Fibroblast of lung (primary cell): ENCODE results near the gene RYR2. TPM values are rescaled to one million over a fixed set of nuclear protein-coding genes. Genes with fewer than 3 reads are reported as not detected.
A peak's percentile ranks its signal among the peaks of the same experiment; 100 is the strongest.

Source experiments
- DNase-seq, 2 donors: peaks; one replicate each; pipeline versions ENCODE4 v3.0.0 to v3.0.0-alpha.2; 2010; ENCODE audit warnings: low read depth in 2 of 2
- H2AFZ ChIP-seq: 2 replicates; pipeline ENCODE4 v1.5.1; 2012; ENCODE audit warnings: low read length, control low read depth, inconsistent platforms
- H3K27ac ChIP-seq: 2 replicates; pipeline ENCODE4 v1.5.1; 2011; ENCODE audit warnings: low read length, control low read depth; ENCODE audit not compliant: insufficient read depth
- H3K27me3 ChIP-seq: 2 replicates; pipeline ENCODE4 v1.5.1; 2011; ENCODE audit warnings: mild to moderate bottlenecking, low read length; ENCODE audit not compliant: control insufficient read depth, insufficient read depth
- H3K36me3 ChIP-seq: 2 replicates; pipeline ENCODE4 v1.5.1; 2011; ENCODE audit warnings: low read length; ENCODE audit not compliant: control insufficient read depth, insufficient read depth
- H3K4me1 ChIP-seq: 2 replicates; pipeline ENCODE4 v1.5.1; 2011; ENCODE audit warnings: low read length; ENCODE audit not compliant: control insufficient read depth, insufficient read depth; ENCODE audit errors: extremely low read depth
- H3K4me2 ChIP-seq: 2 replicates; pipeline ENCODE4 v1.5.1; 2011; ENCODE audit warnings: low read length, control low read depth; ENCODE audit not compliant: insufficient read depth; ENCODE audit errors: extremely low read depth
- H3K4me3 ChIP-seq, 4 experiments: fragments of 200-600 bp in 1 of 4; sonication (generic) in 1 of 4; replicated peaks in 1 of 4; 2 replicates each; pipeline ENCODE4 v1.5.1; 2011 to 2016; ENCODE audit warnings: low read length in 4 of 4, low read depth in 3 of 4, mild to moderate bottlenecking in 3 of 4, control low read depth in 2 of 4, inconsistent platforms in 1 of 4, mixed read lengths in 1 of 4; ENCODE audit not compliant: insufficient read depth in 1 of 4; ENCODE audit errors: control extremely low read depth in 1 of 4
- H3K79me2 ChIP-seq: 2 replicates; pipeline ENCODE4 v1.5.1; 2012; ENCODE audit warnings: mild to moderate bottlenecking, low read length, inconsistent platforms; ENCODE audit not compliant: control insufficient read depth, insufficient read depth
- H3K9ac ChIP-seq: 2 replicates; pipeline ENCODE4 v1.5.1; 2011; ENCODE audit warnings: mild to moderate bottlenecking, low read length, control low read depth; ENCODE audit not compliant: insufficient read depth
- H3K9me3 ChIP-seq: 2 replicates; pipeline ENCODE4 v1.5.1; 2012; ENCODE audit warnings: low read depth, low read length; ENCODE audit not compliant: control insufficient read depth, insufficient read depth
- H4K20me1 ChIP-seq: 2 replicates; pipeline ENCODE4 v1.5.1; 2011; ENCODE audit warnings: low read length; ENCODE audit not compliant: control insufficient read depth, insufficient read depth; ENCODE audit errors: extremely low read depth
- CTCF ChIP-seq, 2 donors: IDR thresholded peaks in 1 of 2; conservative IDR thresholded peaks in 1 of 2; 1 replicate in 1 of 2; 2 replicates in 1 of 2; pipeline ENCODE4 v1.5.1; 2011 to 2012; ENCODE audit warnings: low read length in 2 of 2, control low read depth in 1 of 2, inconsistent platforms in 1 of 2, low read depth in 1 of 2, mild to moderate bottlenecking in 1 of 2
- EZH2 ChIP-seq: IDR thresholded peaks from 2 replicates; pipeline ENCODE4 v1.5.1; 2012; ENCODE audit warnings: low read length, control low read depth, mild to moderate bottlenecking; ENCODE audit errors: missing control alignments
- polyA plus RNA-seq, 2 donors: library from polyadenylated mRNA; depleted of rRNA in 1 of 2; stranded (reverse) in 1 of 2; unstranded in 1 of 2; fragments of >200 nt; gene quantifications; 2 replicates each; pipeline ENCODE4 v1.2.1, GENCODE V29; 2011 to 2012; ENCODE audit warnings: missing spikeins in 1 of 2
- total RNA-seq: library from RNA; depleted of rRNA; stranded (reverse); fragments of >200 nt; gene quantifications from 2 replicates; pipeline ENCODE4 v1.2.1, GENCODE V29; 2014

RYR2 gene
- total and polyA plus RNA-seq, 2 donors (not counting 1 experiment from before 2014, with no cell fraction given), result 0.06 to 0.17 TPM

GRCh38 chr1:237673631-237674030, 631.6 kb downstream of the RYR2 start:
- no peak overlapping the region for H3K27ac ChIP-seq
- TF ChIP-seq CTCF (conservative IDR thresholded peaks at IDR 0.05 in 1 of 2, IDR thresholded peaks at IDR 0.05 in 1 of 2; ENCODE audit: low read depth in 1 of 2, low read length in 2 of 2), result no peak
- H3K4me2 ChIP-seq, result no peak overlapping the region
- no peaks in the 10 kb centered on the region for H3K9me3 ChIP-seq
- no peak overlapping the region for H2AFZ ChIP-seq
- DNase-seq, result no peak
- no peaks in the 10 kb centered on the region for H3K27me3 ChIP-seq
- no peak overlapping the region for H3K4me3 ChIP-seq
- H3K79me2 ChIP-seq, result no peaks in the 10 kb centered on the region
- H3K36me3 ChIP-seq, result no peaks in the 10 kb centered on the region
- no peak overlapping the region for H3K9ac ChIP-seq
- no peaks in the 10 kb centered on the region for H4K20me1 ChIP-seq
- peaks cover 5% of the 10 kb centered on the region for H3K4me1 ChIP-seq

- no peak overlapping the region for H3K27ac ChIP-seq
- H3K36me3 ChIP-seq, result no peaks in the 10 kb centered on the region
- no peaks in the 10 kb centered on the region for H4K20me1 ChIP-seq
- H3K9me3 ChIP-seq, result no peaks in the 10 kb centered on the region
- H3K9ac ChIP-seq, result no peak overlapping the region
- no peak for TF ChIP-seq EZH2
- TF ChIP-seq CTCF (conservative IDR thresholded peaks at IDR 0.05 in 1 of 2, IDR thresholded peaks at IDR 0.05 in 1 of 2; ENCODE audit: low read depth in 1 of 2, low read length in 2 of 2), result peak in 1 of 2 donors; percentile 42
- H3K4me3 ChIP-seq, result no peak overlapping the region
- no peaks in the 10 kb centered on the region for H3K27me3 ChIP-seq
- H3K4me2 ChIP-seq, result no peak overlapping the region
- H3K79me2 ChIP-seq, result no peaks in the 10 kb centered on the region
- peak; percentile 61 to 78 for DNase-seq
- peaks cover 5% of the 10 kb centered on the region for H3K4me1 ChIP-seq
- H2AFZ ChIP-seq, result no peak overlapping the region
Measured at GRCh38 chr1:237677979-237678378, 636.0 kb downstream of the RYR2 start.

GRCh38 chr1:237679687-237680086, 637.7 kb downstream of the RYR2 start:
- Histone ChIP-seq H3K79me2 (no peaks in the 10 kb centered on the region), H2AFZ (no peak overlapping the region), H3K4me2 (no peak overlapping the region), H3K27ac (no peak overlapping the region), H3K4me1 (peaks cover 5% of the 10 kb centered on the region), H3K9me3 (no peaks in the 10 kb centered on the region), H3K27me3 (no peaks in the 10 kb centered on the region), H3K9ac (no peak overlapping the region), H3K36me3 (no peaks in the 10 kb centered on the region), H4K20me1 (no peaks in the 10 kb centered on the region), H3K4me3 (no peak overlapping the region)
- TF ChIP-seq EZH2 (no peak), CTCF (conservative IDR thresholded peaks at IDR 0.05 in 1 of 2, IDR thresholded peaks at IDR 0.05 in 1 of 2; ENCODE audit: low read depth in 1 of 2, low read length in 2 of 2) (no peak)
- DNase-seq, result no peak
